H1 (cell line): ENCODE measurements around the gene DLG5. TPM values are rescaled to one million over a fixed set of nuclear protein-coding genes. Genes with fewer than 3 reads are reported as not detected.

Experiments
- CTCF ChIA-PET: fragments of 300-600 bp; sonication (Branson Sonifier 250); formaldehyde crosslinking; loops from one replicate; lab custom pipeline; 2021; ENCODE audit not compliant: partially characterized antibody; lab: Charles Lee
- POLR2A ChIA-PET: fragments of 300-600 bp; sonication (Branson Sonifier 250); formaldehyde crosslinking; loops from one replicate; lab custom pipeline; 2021; ENCODE audit warnings: inconsistent platforms; ENCODE audit not compliant: partially characterized antibody; lab: Charles Lee
- DNase-seq, 2 experiments: peaks; one replicate each; pipeline versions ENCODE4 v3.0.0 to v3.0.0-alpha.2; 2010 to 2022; ENCODE audit warnings: low spot score in 2 of 2, low read depth in 1 of 2, mixed read lengths in 1 of 2
- FAIRE-seq: peaks from 2 replicates; lab custom pipeline; 2011; peaks lifted over from hg19 to GRCh38; lab: Jason Lieb, UNC
- H2AFZ ChIP-seq: 2 replicates; pipeline ENCODE4 v1.8.1; 2012; ENCODE audit warnings: low read length, inconsistent platforms
- H2AK5ac ChIP-seq: 2 replicates; pipeline ENCODE4 v1.6.1; 2013; ENCODE audit warnings: low read depth, low read length
- H2BK120ac ChIP-seq: replicated peaks from 2 replicates; pipeline ENCODE3; 2013; ENCODE audit warnings: low read depth, low read length, inconsistent platforms
- H2BK12ac ChIP-seq: 2 replicates; pipeline ENCODE4 v1.6.1; 2013; ENCODE audit warnings: low read depth, low read length
- H2BK15ac ChIP-seq: 2 replicates; pipeline ENCODE4 v1.6.1; 2013; ENCODE audit warnings: low read length
- H2BK20ac ChIP-seq: 2 replicates; pipeline ENCODE4 v1.6.1; 2013; ENCODE audit warnings: low read length
- H2BK5ac ChIP-seq: 2 replicates; pipeline ENCODE4 v1.6.1; 2013; ENCODE audit warnings: low read depth, low read length
- H3K14ac ChIP-seq: 2 replicates; pipeline ENCODE4 v1.6.1; 2013; ENCODE audit warnings: inconsistent platforms; ENCODE audit not compliant: insufficient read length
- H3K18ac ChIP-seq: 2 replicates; pipeline ENCODE4 v1.6.1; 2013; ENCODE audit warnings: low read length; ENCODE audit errors: extremely low read depth
- H3K23ac ChIP-seq: 2 replicates; pipeline ENCODE4 v1.6.1; 2013; ENCODE audit warnings: inconsistent platforms; ENCODE audit not compliant: insufficient read length
- H3K23me2 ChIP-seq: 2 replicates; pipeline ENCODE4 v1.6.1; 2013; ENCODE audit warnings: low read depth, low read length
- H3K27ac ChIP-seq: 2 replicates; pipeline ENCODE4 v1.6.1; 2011; ENCODE audit warnings: low read depth, low read length, inconsistent platforms
- H3K27me3 ChIP-seq, 4 experiments: replicated peaks in 1 of 4; 1 replicate in 1 of 4; 2 replicates in 3 of 4; pipeline versions ENCODE4 v1.6.1 to v1.8.1; 2011 to 2013; ENCODE audit warnings: low read length in 3 of 4, mild to moderate bottlenecking in 3 of 4, inconsistent platforms in 2 of 4, mixed read lengths in 2 of 4, moderate library complexity in 1 of 4; ENCODE audit not compliant: control insufficient read depth in 3 of 4, insufficient read depth in 3 of 4; ENCODE audit errors: extremely low read depth in 1 of 4
- H3K36me3 ChIP-seq, 4 experiments: 2 replicates each; pipeline versions ENCODE4 v1.6.1 to v1.8.1; 2011 to 2013; ENCODE audit warnings: mild to moderate bottlenecking in 4 of 4, low read length in 3 of 4, moderate library complexity in 2 of 4, control low read depth in 1 of 4, inconsistent platforms in 1 of 4; ENCODE audit not compliant: insufficient read depth in 4 of 4, control insufficient read depth in 2 of 4
- H3K4ac ChIP-seq: replicated peaks from 2 replicates; pipeline ENCODE3; 2013; ENCODE audit warnings: low read length, low read depth, mixed read lengths, inconsistent platforms; ENCODE audit not compliant: insufficient read length
- H3K4me1 ChIP-seq, 4 experiments: replicated peaks in 1 of 4; 1 replicate in 1 of 4; 2 replicates in 3 of 4; pipeline versions ENCODE4 v1.6.1 to v1.8.1; 2011 to 2013; ENCODE audit warnings: low read length in 3 of 4, inconsistent platforms in 2 of 4, mixed read lengths in 1 of 4; ENCODE audit not compliant: insufficient read depth in 4 of 4, control insufficient read depth in 3 of 4
- H3K4me2 ChIP-seq, 2 experiments: 2 replicates each; pipeline versions ENCODE4 v1.6.1 to v1.8.1; 2011 to 2013; ENCODE audit warnings: low read depth in 2 of 2, low read length in 2 of 2, control low read depth in 1 of 2, inconsistent platforms in 1 of 2, mild to moderate bottlenecking in 1 of 2; ENCODE audit not compliant: insufficient read depth in 1 of 2
- H3K4me3 ChIP-seq, 4 experiments: fragments of 200-600, 300-600 bp in 1 of 4; sonication (generic), shearing (Covaris generic), sonication (Bioruptor Twin) in 1 of 4; 2 replicates each; pipeline versions ENCODE4 v1.5.1 to v1.8.1; 2011 to 2016; ENCODE audit warnings: low read length in 4 of 4, low read depth in 3 of 4, control low read depth in 2 of 4, inconsistent platforms in 2 of 4, mild to moderate bottlenecking in 2 of 4, mixed read lengths in 1 of 4, moderate library complexity in 1 of 4; ENCODE audit not compliant: insufficient read depth in 2 of 4; ENCODE audit errors: extremely low read depth in 1 of 4
- H3K56ac ChIP-seq: replicated peaks from 2 replicates; pipeline ENCODE3; 2013; ENCODE audit warnings: low read depth, mild to moderate bottlenecking, mixed read lengths, low read length, inconsistent platforms; ENCODE audit not compliant: insufficient read length
- H3K79me1 ChIP-seq: 2 replicates; pipeline ENCODE4 v1.6.1; 2013; ENCODE audit warnings: low read depth, low read length, control low read depth
- H3K79me2 ChIP-seq, 2 experiments: 2 replicates each; pipeline versions ENCODE4 v1.6.1 to v1.8.1; 2012 to 2013; ENCODE audit warnings: low read length in 2 of 2, mild to moderate bottlenecking in 2 of 2, inconsistent platforms in 1 of 2; ENCODE audit not compliant: insufficient read depth in 2 of 2, control insufficient read depth in 1 of 2
- H3K9ac ChIP-seq, 4 experiments: replicated peaks in 1 of 4; 1 replicate in 1 of 4; 2 replicates in 3 of 4; pipeline versions ENCODE4 v1.6.1 to v1.8.1; 2011 to 2013; ENCODE audit warnings: low read depth in 3 of 4, low read length in 3 of 4, control low read depth in 2 of 4, mild to moderate bottlenecking in 2 of 4, moderate library complexity in 2 of 4, inconsistent platforms in 1 of 4; ENCODE audit errors: extremely low read depth in 1 of 4
- H3K9me3 ChIP-seq, 2 experiments: 2 replicates each; pipeline versions ENCODE4 v1.6.1 to v1.8.1; 2012 to 2013; ENCODE audit warnings: mild to moderate bottlenecking in 2 of 2, moderate library complexity in 2 of 2, control low read depth in 1 of 2, inconsistent platforms in 1 of 2, low read depth in 1 of 2, low read length in 1 of 2, mixed read lengths in 1 of 2; ENCODE audit not compliant: insufficient read depth in 2 of 2
- H4K20me1 ChIP-seq, 2 experiments: replicated peaks in 1 of 2; 2 replicates each; pipeline versions ENCODE3 to v1.8.1; 2011 to 2013; ENCODE audit warnings: inconsistent platforms in 2 of 2, low read length in 2 of 2, mild to moderate bottlenecking in 1 of 2; ENCODE audit not compliant: insufficient read depth in 2 of 2, control insufficient read depth in 1 of 2
- H4K5ac ChIP-seq: 2 replicates; pipeline ENCODE4 v1.6.1; 2013; ENCODE audit warnings: low read length, low read depth, mixed read lengths, inconsistent platforms; ENCODE audit not compliant: insufficient read length
- H4K8ac ChIP-seq: 2 replicates; pipeline ENCODE4 v1.8.0; 2013; ENCODE audit warnings: mild to moderate bottlenecking, moderate library complexity, low read length, inconsistent platforms; ENCODE audit not compliant: insufficient read depth; ENCODE audit errors: extremely low read depth
- H4K91ac ChIP-seq: replicated peaks from 2 replicates; pipeline ENCODE3; 2013; ENCODE audit warnings: low read length, mixed read lengths, inconsistent platforms; ENCODE audit not compliant: insufficient read length
- ATF3 ChIP-seq: IDR thresholded peaks from 2 replicates; pipeline ENCODE4 v1.6.1; 2011; ENCODE audit warnings: low read depth, mild to moderate bottlenecking, low read length; ENCODE audit not compliant: insufficient read depth
- BRCA1 ChIP-seq: IDR thresholded peaks from 2 replicates; pipeline ENCODE4 v1.6.1; 2012; ENCODE audit warnings: low read depth, low read length, improper control_type of control experiment
- EP300 ChIP-seq, 2 experiments: IDR thresholded peaks; 1 replicate in 1 of 2; 2 replicates in 1 of 2; pipeline ENCODE4 v1.6.1; 2011 to 2012; ENCODE audit warnings: low read depth in 2 of 2, low read length in 2 of 2, mild to moderate bottlenecking in 2 of 2, borderline replicate concordance in 1 of 2, inconsistent platforms in 1 of 2, moderate library complexity in 1 of 2
- GABPA ChIP-seq: IDR thresholded peaks from 2 replicates; pipeline ENCODE4 v1.6.1; 2011; ENCODE audit warnings: mild to moderate bottlenecking, low read length, moderate library complexity, borderline replicate concordance; ENCODE audit not compliant: insufficient read depth
- GTF2F1 ChIP-seq: IDR thresholded peaks from 2 replicates; pipeline ENCODE4 v1.6.1; 2012; ENCODE audit warnings: low read depth, low read length, improper control_type of control experiment, borderline replicate concordance
- HDAC6 ChIP-seq: IDR thresholded peaks from one replicate; pipeline ENCODE4 v1.7.1; 2012; ENCODE audit warnings: low read depth, mild to moderate bottlenecking, inconsistent platforms, low read length, moderate library complexity
- KDM5A ChIP-seq: fragments of 200-600 bp; IDR thresholded peaks from 2 replicates; pipeline ENCODE4 v1.7.1; 2012; ENCODE audit warnings: mild to moderate bottlenecking, low read length, inconsistent platforms, mixed read lengths
- MAFK ChIP-seq: IDR thresholded peaks from 2 replicates; pipeline ENCODE4 v1.6.1; 2012; ENCODE audit warnings: low read depth, mild to moderate bottlenecking, improper control_type of control experiment, low read length
- NANOG ChIP-seq: IDR thresholded peaks from 2 replicates; pipeline ENCODE4 v1.6.1; 2011; ENCODE audit warnings: low read length, low read depth, mild to moderate bottlenecking, inconsistent platforms; ENCODE audit not compliant: insufficient read depth, poor library complexity, severe bottlenecking
- POLR2A ChIP-seq, 2 experiments: IDR thresholded peaks; 1 replicate in 1 of 2; 2 replicates in 1 of 2; pipeline ENCODE4 v1.6.1; 2011; ENCODE audit warnings: low read depth in 2 of 2, low read length in 2 of 2, mild to moderate bottlenecking in 2 of 2; ENCODE audit errors: control extremely low read depth in 1 of 2
- RBBP5 ChIP-seq: IDR thresholded peaks from 2 replicates; pipeline ENCODE4 v1.7.1; 2012; ENCODE audit warnings: low read depth, mild to moderate bottlenecking, inconsistent platforms, low read length, moderate library complexity, borderline replicate concordance
- SP4 ChIP-seq: IDR thresholded peaks from 2 replicates; pipeline ENCODE4 v1.6.1; 2012; ENCODE audit warnings: low read length, inconsistent platforms
- SRF ChIP-seq: IDR thresholded peaks from 2 replicates; pipeline ENCODE4 v1.6.1; 2011; ENCODE audit warnings: mild to moderate bottlenecking, low read depth, low read length, moderate library complexity
- TBP ChIP-seq: IDR thresholded peaks from 2 replicates; pipeline ENCODE4 v1.6.1; 2011; ENCODE audit warnings: low read depth, low read length, improper control_type of control experiment
- YY1 ChIP-seq: IDR thresholded peaks from 2 replicates; pipeline ENCODE4 v1.6.1; 2011; ENCODE audit warnings: low read depth, mild to moderate bottlenecking, low read length
- WGBS, 2 experiments: shearing (Covaris generic) in 1 of 2; methylation state at CpG; one replicate each; pipeline versions ENCODE4 v1.1.6 to v1.1.7; 2013 to 2015; ENCODE audit warnings: low lambda C conversion rate in 2 of 2, mixed read lengths in 2 of 2, inconsistent platforms in 1 of 2, low coverage in 1 of 2, missing lambda C conversion rate in 1 of 2; ENCODE audit not compliant: insufficient replicate concordance in 2 of 2, insufficient coverage in 1 of 2, insufficient read length in 1 of 2; ENCODE audit errors: extremely low coverage in 1 of 2, missing lambda C conversion rate in 1 of 2; 5-methylcytosine and 5-hydroxymethylcytosine counted together
- polyA plus RNA-seq, 7 experiments: library from polyadenylated mRNA; depleted of rRNA in 3 of 7; stranded (reverse) in 5 of 7; unstranded in 2 of 7; fragments of >200 nt in 5 of 7; fragments of 200-250 nt in 2 of 7; gene quantifications; 1 replicate in 5 of 7; 2 replicates in 1 of 7; 4 replicates in 1 of 7; pipeline versions ENCODE4 v1.2.1 to v1.2.3, GENCODE V29; 2011 to 2013; ENCODE audit warnings: missing spikeins in 2 of 7, mixed read lengths in 2 of 7
- total RNA-seq: library from RNA; stranded (reverse); fragmentation: NEBNext Ultra II Directional; extraction: Animal tissue kit (Norgen Biotek cat#: 25700); gene quantifications from 2 replicates; pipeline ENCODE4 v1.2.1, GENCODE V29; 2021

The DLG5 gene
- total and polyA plus RNA-seq, 2 of the 8 experiments (the other 6 are each of a cell fraction or from before 2014, with no cell fraction given): 15.6 to 71.4 TPM

- WGBS, 2 experiments: 84% methylated on average over 7 of the region's 7 CpGs; no CpG with 5 or more reads in 1 of the 2 experiments
- no peak for DNase-seq
- TF ChIP-seq ATF3 (no peak), EP300 (IDR thresholded peaks at IDR 0.05; ENCODE audit: borderline replicate concordance in 1 of 2, low read depth in 2 of 2, low read length in 2 of 2) (no peak), SRF (no peak), POLR2A (IDR thresholded peaks at IDR 0.05; ENCODE audit: control extremely low read depth in 1 of 2, low read depth in 2 of 2, low read length in 2 of 2) (no peak), MAFK (no peak), GTF2F1 (no peak), HDAC6 (no peak), BRCA1 (no peak), NANOG (no peak), KDM5A (no peak), GABPA (no peak), TBP (no peak), RBBP5 (no peak), SP4 (no peak), YY1 (no peak)
Observed at GRCh38 chr10:77770868-77771175, 155.7 kb downstream of the DLG5 start.

More at GRCh38 chr10:77770868-77771175, 155.7 kb downstream of the DLG5 start:
- Histone ChIP-seq H2BK120ac (no peak overlapping the region), H2BK15ac (no peak overlapping the region), H3K4me1 (no peaks in the 10 kb centered on the region), H2BK12ac (no peak overlapping the region), H2BK20ac (no peak overlapping the region), H2AK5ac (no peak overlapping the region), H3K27ac (no peak overlapping the region), H4K20me1 (no peaks in the 10 kb centered on the region), H2BK5ac (no peak overlapping the region), H4K5ac (no peak overlapping the region), H3K23me2 (no peaks in the 10 kb centered on the region; the same call in 1 of the 2 replicates), H2AFZ (no peak overlapping the region), H3K4me2 (no peak overlapping the region), H3K4ac (no peak overlapping the region), H3K36me3 (no peaks in the 10 kb centered on the region), H4K8ac (no peak overlapping the region; the same call in 1 of the 2 replicates), H3K56ac (no peak overlapping the region), H3K23ac (no peak overlapping the region), H3K9ac (no peak overlapping the region), H3K9me3 (no peaks in the 10 kb centered on the region), H4K91ac (no peak overlapping the region), H3K14ac (no peak overlapping the region), H3K18ac (no peak overlapping the region), H3K79me2 (no peaks in the 10 kb centered on the region), H3K79me1 (no peaks in the 10 kb centered on the region), H3K27me3 (no peaks in the 10 kb centered on the region), H3K4me3 (no peak overlapping the region)
- ChIA-PET CTCF (interaction anchor here (0.9 to 1.3 kb wide), 6 partner anchors 10 to 71 kb away, joined by 3 to 5 read pairs (median 4); no protein-coding TSS in a partner anchor), POLR2A (interaction anchor here (1.6 kb wide), 1 partner anchor 37 kb away, joined by 3 read pairs; no protein-coding TSS in a partner anchor)
- no peak for FAIRE-seq
